Colonic mucosa (tissue), 4 donors: ENCODE data around the gene TMEM187. TPM values are rescaled to one million over a fixed set of nuclear protein-coding genes. Genes with fewer than 3 reads are reported as not detected.
"Not testable (repeated sequence)": the region's sequence is repeated elsewhere in the genome, so short reads cannot be mapped to it uniquely, and the experiment has no call there.

Source experiments
- DNase-seq: peaks from one replicate; pipeline ENCODE4 v3.0.0-alpha.2; 2020
- H3K27ac ChIP-seq: fragments of 200-600 bp; one replicate; pipeline ENCODE4 v1.8.0; 2021
- H3K27me3 ChIP-seq: fragments of 200-600 bp; one replicate; pipeline ENCODE4 v1.8.0; 2021
- H3K36me3 ChIP-seq: fragments of 200-600 bp; one replicate; pipeline ENCODE4 v1.8.0; 2021
- H3K4me1 ChIP-seq: fragments of 200-600 bp; one replicate; pipeline ENCODE4 v1.8.0; 2021; ENCODE audit warnings: mild to moderate bottlenecking
- H3K4me3 ChIP-seq: fragments of 200-600 bp; one replicate; pipeline ENCODE4 v1.8.0; 2021
- H3K9ac ChIP-seq, 2 donors: one replicate each; pipeline ENCODE4 v1.7.0; 2013; ENCODE audit warnings: control low read depth in 2 of 2, low read depth in 2 of 2, low read length in 2 of 2
- H3K9me3 ChIP-seq: fragments of 200-600 bp; one replicate; pipeline ENCODE4 v1.8.0; 2021
- CTCF ChIP-seq: fragments of 200-600 bp; IDR thresholded peaks from one replicate; pipeline ENCODE4 v1.8.0; 2022; ENCODE audit warnings: antibody characterized with exemption, mild to moderate bottlenecking
- intact Hi-C: fragments of 100-400 bp; cut with DNase I; formaldehyde crosslinking; loops from one replicate; pipeline ENCODE4 v1.14.1; 2022
- total RNA-seq, 2 donors: library from RNA; stranded (reverse); fragmentation: NEBNext Ultra II Directional in 1 of 2; extraction: Animal tissue kit (Norgen Biotek cat#: 25700) in 1 of 2; gene quantifications; one replicate each; pipeline ENCODE4 v1.2.1, GENCODE V29; 2021
- donor health status: healthy.
- donor health status: DM: no; HTN: no; CAD: no.
- donor health status: DM: no; HTN: no; CAD: no.

TMEM187 gene
- total RNA-seq, 2 donors from 2014 or later, result 8.7 to 19.2 TPM

DNA sequence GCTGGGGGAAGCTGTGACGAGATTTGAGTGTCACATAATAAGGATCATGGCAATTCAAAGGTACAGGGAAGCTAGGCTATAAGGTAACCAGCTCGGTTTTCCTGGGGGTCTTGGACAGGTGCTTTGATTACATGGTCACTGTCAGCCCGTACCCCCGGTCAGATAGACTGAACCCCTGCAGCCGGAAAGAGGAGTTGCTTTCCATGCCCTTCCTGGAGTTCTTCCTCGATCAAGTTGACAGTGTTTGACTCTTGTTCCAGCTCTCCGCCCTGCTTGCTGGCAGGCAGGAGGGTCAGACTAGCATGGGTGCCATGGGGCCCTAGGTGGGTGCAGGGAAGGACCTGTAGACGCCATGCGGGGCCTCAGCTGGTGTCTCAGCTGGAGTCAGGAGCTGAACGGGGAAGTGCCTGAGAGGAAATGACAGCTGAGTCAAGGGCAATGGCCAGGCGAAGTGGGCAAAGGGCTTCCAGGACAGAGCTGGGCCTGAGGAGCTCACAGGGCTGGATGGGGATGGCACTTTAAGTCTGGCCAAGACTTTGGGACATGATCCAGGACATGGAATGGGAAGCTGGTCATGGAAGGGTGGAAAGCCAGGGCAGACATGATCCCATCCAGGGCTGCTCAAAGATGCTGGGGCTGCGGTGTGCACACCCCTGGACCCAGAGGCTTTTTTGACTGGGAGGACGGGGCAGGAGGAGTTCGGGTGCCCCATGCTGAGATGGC lies 1.6 kb downstream of the TMEM187 start:
- DNase-seq, result no peak
- Histone ChIP-seq H3K9ac (peak overlapping the region; percentile 66 to 72), H3K4me3 (no peak overlapping the region), H3K9me3 (no peaks in the 10 kb centered on the region), H3K27me3 (no peaks in the 10 kb centered on the region), H3K4me1 (peaks cover 10% of the 10 kb centered on the region), H3K27ac (peak overlapping the region; percentile 98), H3K36me3 (no peaks in the 10 kb centered on the region)
- intact Hi-C loops, result no loop called here
- TF ChIP-seq CTCF, result no peak

- Histone ChIP-seq H3K9me3 (no peaks in the 10 kb centered on the region), H3K27me3 (no peaks in the 10 kb centered on the region), H3K36me3 (no peaks in the 10 kb centered on the region), H3K4me1 (peaks cover 10% of the 10 kb centered on the region), H3K9ac (peak overlapping the region in 1 of 2 donors; percentile 72), H3K4me3 (no peak overlapping the region), H3K27ac (peak overlapping the region; percentile 98)
- no peak for DNase-seq
- intact Hi-C loops, result no loop called here
- TF ChIP-seq CTCF, result no peak
These were observed 2.3 kb downstream of the TMEM187 start for GRCh38 chrX:153974726-153975286.

DNA sequence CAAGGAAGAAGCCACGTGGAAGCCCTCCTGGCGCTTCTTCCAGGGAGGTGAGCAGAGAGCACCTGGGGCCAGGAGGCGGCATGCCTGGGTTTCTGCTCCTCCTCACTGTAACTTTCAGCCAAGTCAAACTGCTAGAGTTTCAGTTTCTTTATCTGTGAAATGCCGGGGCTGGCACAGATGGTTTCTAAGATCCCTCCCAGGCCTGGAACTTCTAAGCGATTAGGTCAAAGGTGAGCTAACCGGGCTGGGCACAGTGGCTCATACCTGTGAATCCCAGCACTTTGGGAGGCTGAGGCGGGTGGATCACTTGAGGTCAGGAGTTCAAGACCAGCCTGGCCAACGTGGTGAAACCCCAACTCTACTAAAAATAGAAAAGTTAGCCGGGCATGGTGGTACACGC lies 7.8 kb downstream of the TMEM187 start:
- H3K27me3 ChIP-seq, H3K27ac ChIP-seq, DNase-seq, H3K9ac ChIP-seq, H3K4me3 ChIP-seq, H3K36me3 ChIP-seq, H3K4me1 ChIP-seq, intact Hi-C loops, H3K9me3 ChIP-seq: not testable (repeated sequence)

GRCh38 chrX:153981231-153981630 lies 8.7 kb downstream of the TMEM187 start:
- Histone ChIP-seq H3K9ac (no peak overlapping the region), H3K9me3 (no peaks in the 10 kb centered on the region), H3K4me1 (no peaks in the 10 kb centered on the region), H3K27me3 (no peaks in the 10 kb centered on the region), H3K4me3 (no peak overlapping the region), H3K36me3 (no peaks in the 10 kb centered on the region), H3K27ac (peak overlapping the region; percentile 27)
- TF ChIP-seq CTCF, result no peak
- intact Hi-C loops, result no loop called here
- no peak for DNase-seq

DNA sequence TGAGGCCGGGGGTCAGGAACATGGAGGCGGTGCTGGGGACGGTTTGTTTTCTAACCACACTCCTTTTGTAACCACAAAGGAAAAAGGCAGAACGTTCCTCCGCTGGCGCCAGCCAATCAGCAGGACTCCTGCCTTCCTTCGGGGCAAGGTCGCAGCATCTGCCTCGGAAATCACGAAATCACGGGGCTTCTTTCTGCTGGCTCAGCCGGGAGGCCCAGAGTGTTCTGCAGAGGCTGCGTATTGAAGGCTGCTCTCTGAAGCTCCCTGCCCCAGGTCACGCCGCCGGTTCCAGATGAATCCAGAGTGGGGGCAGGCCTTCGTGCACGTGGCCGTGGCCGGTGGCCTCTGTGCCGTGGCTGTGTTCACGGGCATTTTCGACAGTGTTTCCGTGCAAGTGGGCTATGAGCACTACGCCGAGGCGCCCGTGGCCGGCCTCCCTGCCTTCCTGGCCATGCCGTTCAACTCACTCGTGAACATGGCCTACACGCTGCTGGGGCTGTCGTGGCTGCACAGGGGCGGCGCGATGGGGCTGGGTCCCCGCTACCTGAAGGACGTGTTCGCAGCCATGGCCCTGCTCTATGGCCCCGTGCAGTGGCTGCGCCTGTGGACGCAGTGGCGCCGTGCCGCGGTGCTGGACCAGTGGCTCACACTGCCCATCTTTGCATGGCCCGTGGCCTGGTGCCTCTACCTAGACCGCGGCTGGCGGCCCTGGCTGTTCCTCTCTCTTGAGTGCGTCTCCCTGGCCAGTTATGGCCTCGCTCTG lies 9.4 kb downstream of the TMEM187 start:
- Histone ChIP-seq H3K36me3 (no peaks in the 10 kb centered on the region), H3K9ac (no peak overlapping the region), H3K4me1 (no peaks in the 10 kb centered on the region), H3K27me3 (no peaks in the 10 kb centered on the region), H3K9me3 (no peaks in the 10 kb centered on the region), H3K4me3 (no peak overlapping the region), H3K27ac (peak overlapping the region; percentile 27)
- intact Hi-C loops, result no loop called here
- no peak for TF ChIP-seq CTCF
- DNase-seq, result no peak
